Astrocyte (in vitro differentiated cells and primary cell): Measurements from ENCODE around the gene MAPK8IP1. TPM values are rescaled to one million over a fixed set of nuclear protein-coding genes. Genes with fewer than 3 reads are reported as not detected.

Experiments
- DNase-seq: peaks from one replicate; pipeline ENCODE4 v3.0.0-alpha.2; 2010; ENCODE audit warnings: low read depth
- FAIRE-seq: peaks from 2 replicates; lab custom pipeline; 2011; peaks lifted over from hg19 to GRCh38; lab: Jason Lieb, UNC
- H2AFZ ChIP-seq: 2 replicates; pipeline ENCODE4 v1.6.0; 2012; ENCODE audit warnings: low read depth, low read length, inconsistent platforms
- H3K27ac ChIP-seq: 2 replicates; pipeline ENCODE4 v1.5.1; 2011; ENCODE audit warnings: low read depth, low read length, inconsistent platforms
- H3K27me3 ChIP-seq: 2 replicates; pipeline ENCODE4 v1.6.0; 2011; ENCODE audit warnings: low read length, inconsistent platforms; ENCODE audit not compliant: insufficient read depth
- H3K36me3 ChIP-seq: 2 replicates; pipeline ENCODE4 v1.5.1; 2011; ENCODE audit warnings: low read length, inconsistent platforms; ENCODE audit not compliant: insufficient read depth
- H3K4me1 ChIP-seq: 2 replicates; pipeline ENCODE4 v1.5.1; 2011; ENCODE audit warnings: low read length, inconsistent platforms; ENCODE audit not compliant: insufficient read depth
- H3K4me2 ChIP-seq: 2 replicates; pipeline ENCODE4 v1.6.0; 2012; ENCODE audit warnings: low read length, inconsistent platforms
- H3K4me3 ChIP-seq: 2 replicates; pipeline ENCODE4 v1.5.1; 2011; ENCODE audit warnings: low read depth, mild to moderate bottlenecking, low read length, inconsistent platforms; ENCODE audit not compliant: insufficient read depth
- H3K79me2 ChIP-seq: 2 replicates; pipeline ENCODE4 v1.6.0; 2012; ENCODE audit warnings: mild to moderate bottlenecking, low read length, inconsistent platforms; ENCODE audit not compliant: insufficient read depth
- H3K9ac ChIP-seq: 2 replicates; pipeline ENCODE4 v1.6.0; 2012; ENCODE audit warnings: mild to moderate bottlenecking, low read length, inconsistent platforms
- H3K9me3 ChIP-seq: 2 replicates; pipeline ENCODE4 v1.5.1; 2012; ENCODE audit warnings: low read depth, mild to moderate bottlenecking, low read length, inconsistent platforms; ENCODE audit not compliant: insufficient read depth
- H4K20me1 ChIP-seq: 2 replicates; pipeline ENCODE4 v1.6.0; 2012; ENCODE audit warnings: low read length, inconsistent platforms; ENCODE audit not compliant: insufficient read depth
- H3K27ac Mint-ChIP-seq: one replicate; pipeline ENCODE4 v1.8.0; 2021; ENCODE audit warnings: mild to moderate bottlenecking, mixed read lengths; ENCODE audit not compliant: unreplicated experiment
- H3K27me3 Mint-ChIP-seq: one replicate; pipeline ENCODE4 v1.8.0; 2021; ENCODE audit warnings: low read depth, mixed read lengths; ENCODE audit not compliant: unreplicated experiment
- H3K36me3 Mint-ChIP-seq: one replicate; pipeline ENCODE4 v1.8.0; 2021; ENCODE audit warnings: low read depth, mixed read lengths; ENCODE audit not compliant: unreplicated experiment
- H3K4me1 Mint-ChIP-seq: one replicate; pipeline ENCODE4 v1.8.0; 2021; ENCODE audit warnings: low read depth, mixed read lengths; ENCODE audit not compliant: unreplicated experiment
- H3K4me3 Mint-ChIP-seq: one replicate; pipeline ENCODE4 v1.8.0; 2021; ENCODE audit warnings: mild to moderate bottlenecking, moderate library complexity, mixed read lengths; ENCODE audit not compliant: unreplicated experiment
- H3K9me3 Mint-ChIP-seq: one replicate; pipeline ENCODE4 v1.8.0; 2021; ENCODE audit warnings: mild to moderate bottlenecking, mixed read lengths; ENCODE audit not compliant: unreplicated experiment
- EZH2 ChIP-seq: IDR thresholded peaks from 2 replicates; pipeline ENCODE4 v1.6.1; 2012; ENCODE audit warnings: mild to moderate bottlenecking, low read length, inconsistent platforms; ENCODE audit not compliant: insufficient read depth
- total RNA-seq: library from RNA; stranded (reverse); gene quantifications from 2 replicates; pipeline ENCODE4 v1.2.1, GENCODE V29; 2021
- TF ChIP-seq, protein P1 (sequence below): IDR thresholded peaks from 2 replicates; pipeline ENCODE4 v1.5.1; 2011; ENCODE audit warnings: low read depth, mild to moderate bottlenecking, inconsistent platforms, low read length, moderate library complexity; ENCODE audit not compliant: insufficient read depth

Gene MAPK8IP1
- total RNA-seq, 1 donor from 2014 or later = 14.7 TPM

DNA sequence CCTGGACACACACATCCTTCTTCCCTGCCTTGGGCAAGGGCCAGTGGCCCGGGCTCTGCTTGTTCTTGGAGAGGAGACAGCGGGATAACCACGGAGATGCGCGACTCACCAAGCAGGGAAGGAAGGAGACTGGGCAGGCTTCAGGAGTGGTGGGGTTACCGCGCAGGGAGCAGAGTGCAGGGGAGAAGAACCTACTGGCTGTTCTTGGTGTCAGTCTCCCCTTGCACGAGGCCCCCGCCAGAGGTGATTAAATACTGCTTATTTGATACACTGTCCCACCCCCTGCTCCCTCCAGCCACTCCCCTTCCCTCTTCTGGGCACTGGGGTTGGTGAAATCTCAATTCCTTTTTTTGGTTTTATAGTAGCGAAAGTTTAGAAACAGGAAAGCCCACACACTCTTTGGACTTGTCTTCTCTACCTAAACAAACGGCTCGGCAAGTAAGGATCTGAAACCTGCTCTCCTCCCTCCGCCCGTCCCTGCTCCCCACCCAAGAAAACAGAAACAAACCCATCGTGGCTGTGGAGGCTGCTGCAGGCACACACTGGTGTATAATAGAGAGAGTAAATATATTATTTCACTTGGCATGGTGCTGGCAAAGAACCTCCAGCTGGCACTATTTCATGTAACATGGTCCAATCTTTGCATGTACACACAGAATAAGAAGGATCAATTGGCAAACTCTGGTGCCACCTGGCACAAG lies 47.8 kb downstream of the MAPK8IP1 start:
- TF ChIP-seq EZH2 = no peak
- TF ChIP-seq, protein P1, sequence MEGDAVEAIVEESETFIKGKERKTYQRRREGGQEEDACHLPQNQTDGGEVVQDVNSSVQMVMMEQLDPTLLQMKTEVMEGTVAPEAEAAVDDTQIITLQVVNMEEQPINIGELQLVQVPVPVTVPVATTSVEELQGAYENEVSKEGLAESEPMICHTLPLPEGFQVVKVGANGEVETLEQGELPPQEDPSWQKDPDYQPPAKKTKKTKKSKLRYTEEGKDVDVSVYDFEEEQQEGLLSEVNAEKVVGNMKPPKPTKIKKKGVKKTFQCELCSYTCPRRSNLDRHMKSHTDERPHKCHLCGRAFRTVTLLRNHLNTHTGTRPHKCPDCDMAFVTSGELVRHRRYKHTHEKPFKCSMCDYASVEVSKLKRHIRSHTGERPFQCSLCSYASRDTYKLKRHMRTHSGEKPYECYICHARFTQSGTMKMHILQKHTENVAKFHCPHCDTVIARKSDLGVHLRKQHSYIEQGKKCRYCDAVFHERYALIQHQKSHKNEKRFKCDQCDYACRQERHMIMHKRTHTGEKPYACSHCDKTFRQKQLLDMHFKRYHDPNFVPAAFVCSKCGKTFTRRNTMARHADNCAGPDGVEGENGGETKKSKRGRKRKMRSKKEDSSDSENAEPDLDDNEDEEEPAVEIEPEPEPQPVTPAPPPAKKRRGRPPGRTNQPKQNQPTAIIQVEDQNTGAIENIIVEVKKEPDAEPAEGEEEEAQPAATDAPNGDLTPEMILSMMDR = no peak
- no peak overlapping the region for H3K27ac ChIP-seq
- no peak for FAIRE-seq

DNA sequence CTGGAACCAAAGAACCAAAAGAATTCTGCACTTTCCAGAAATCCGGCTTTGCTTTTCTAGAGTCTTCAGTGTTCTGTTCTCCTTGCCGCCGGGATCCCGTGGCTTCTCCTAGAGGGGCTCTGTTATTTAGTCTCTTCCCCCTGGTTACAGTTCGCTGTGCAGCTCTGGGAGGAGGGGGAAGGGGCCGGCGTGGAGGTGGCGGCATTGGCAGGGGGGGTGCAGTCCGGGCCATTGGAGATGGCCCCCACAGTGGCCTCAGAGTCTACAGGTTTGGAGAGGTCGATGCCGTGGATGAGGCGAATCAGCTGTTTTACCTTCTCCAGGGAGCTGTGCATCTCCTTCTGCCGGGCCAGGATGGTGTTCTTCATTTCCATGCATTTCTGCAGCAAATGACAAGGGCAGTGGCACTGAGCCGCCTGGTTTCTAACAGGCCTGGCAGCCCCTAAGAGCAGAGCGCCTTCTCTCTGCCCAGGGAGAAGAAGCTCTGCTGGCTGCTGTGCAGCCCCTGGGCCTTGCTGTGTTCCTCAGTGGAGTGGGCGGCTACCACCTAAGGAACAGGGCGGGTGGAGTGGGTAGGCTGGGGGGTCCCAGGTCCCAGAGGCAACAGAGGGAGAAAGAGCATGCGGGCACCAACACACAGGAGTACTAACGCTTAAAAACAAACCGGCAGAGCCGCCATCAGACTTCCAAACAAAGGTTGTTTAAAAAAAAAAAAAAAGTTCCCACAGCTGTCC lies 48.6 kb downstream of the MAPK8IP1 start:
- Histone ChIP-seq H3K4me3 (no peak overlapping the region), H3K79me2 (no peaks in the 10 kb centered on the region), H3K9ac (no peak overlapping the region), H3K4me1 (no peaks in the 10 kb centered on the region), H3K4me2 (no peak overlapping the region), H3K27ac (no peak overlapping the region), H4K20me1 (peaks cover 4% of the 10 kb centered on the region), H3K27me3 (no peaks in the 10 kb centered on the region), H3K9me3 (no peaks in the 10 kb centered on the region), H2AFZ (no peak overlapping the region), H3K36me3 (peaks cover 14% of the 10 kb centered on the region)
- Mint-ChIP-seq H3K36me3 (peaks cover 18% of the 10 kb centered on the region), H3K27ac (no peak overlapping the region), H3K27me3 (no peaks in the 10 kb centered on the region), H3K4me3 (no peak overlapping the region), H3K4me1 (peaks cover 21% of the 10 kb centered on the region), H3K9me3 (no peaks in the 10 kb centered on the region)
- TF ChIP-seq EZH2 = no peak
- TF ChIP-seq, protein P1 = no peak
- no peak for FAIRE-seq
- no peak for DNase-seq

More for the DNA sequence above, 47.8 kb downstream of the MAPK8IP1 start:
- Histone ChIP-seq H3K9ac (no peak overlapping the region), H3K4me3 (no peak overlapping the region), H3K79me2 (no peaks in the 10 kb centered on the region), H3K4me2 (no peak overlapping the region), H4K20me1 (peaks cover 4% of the 10 kb centered on the region), H3K36me3 (peaks cover 14% of the 10 kb centered on the region), H3K9me3 (no peaks in the 10 kb centered on the region), H3K4me1 (no peaks in the 10 kb centered on the region), H3K27me3 (no peaks in the 10 kb centered on the region), H2AFZ (no peak overlapping the region)
- peak overlapping the region; percentile 9 for H3K27ac Mint-ChIP-seq
- no peaks in the 10 kb centered on the region for H3K9me3 Mint-ChIP-seq
- H3K4me1 Mint-ChIP-seq = peaks cover 21% of the 10 kb centered on the region
- H3K27me3 Mint-ChIP-seq = no peaks in the 10 kb centered on the region
- peaks cover 18% of the 10 kb centered on the region for H3K36me3 Mint-ChIP-seq
- H3K4me3 Mint-ChIP-seq = peak overlapping the region; percentile 31
- DNase-seq = peak; percentile 25
